HPDE6-E6E7 (cell line): ENCODE data around the gene TLR4.
A peak's percentile ranks its signal among the peaks of the same experiment; 100 is the strongest.

ENCODE experiments used
- DNase-seq: peaks from one replicate; pipeline ENCODE4 v3.0.0; 2011; ENCODE audit warnings: missing footprints; ENCODE audit errors: extremely low spot score

TLR4 gene

DNA sequence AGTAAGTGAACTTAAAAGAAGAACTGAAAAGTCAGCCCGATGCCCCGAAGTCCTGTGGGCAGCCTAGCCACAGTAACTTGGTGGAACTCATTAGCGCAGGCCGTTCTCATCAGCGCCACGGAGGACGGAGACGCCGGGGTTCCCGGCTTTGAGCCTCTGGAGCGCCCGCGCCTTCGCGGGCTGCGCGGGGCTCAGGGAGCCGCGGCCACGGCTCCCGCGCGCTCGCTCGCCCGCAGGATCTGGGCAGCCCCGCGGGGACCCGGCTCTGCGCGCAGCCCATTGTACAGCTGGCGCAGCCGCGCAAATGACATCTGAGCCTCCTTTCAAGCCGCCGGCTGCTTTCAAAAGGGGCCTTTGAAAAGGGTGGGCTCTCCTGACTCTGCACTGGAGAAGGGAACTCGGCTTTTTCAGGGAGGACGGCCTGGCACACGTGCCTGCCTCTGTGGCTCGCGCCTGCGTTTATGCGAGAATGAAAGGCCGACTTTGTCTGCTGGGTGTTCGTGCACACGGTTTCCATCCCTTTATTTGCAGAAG, 40.7 kb downstream of the TLR4 start:
- DNase-seq = no peak

DNA sequence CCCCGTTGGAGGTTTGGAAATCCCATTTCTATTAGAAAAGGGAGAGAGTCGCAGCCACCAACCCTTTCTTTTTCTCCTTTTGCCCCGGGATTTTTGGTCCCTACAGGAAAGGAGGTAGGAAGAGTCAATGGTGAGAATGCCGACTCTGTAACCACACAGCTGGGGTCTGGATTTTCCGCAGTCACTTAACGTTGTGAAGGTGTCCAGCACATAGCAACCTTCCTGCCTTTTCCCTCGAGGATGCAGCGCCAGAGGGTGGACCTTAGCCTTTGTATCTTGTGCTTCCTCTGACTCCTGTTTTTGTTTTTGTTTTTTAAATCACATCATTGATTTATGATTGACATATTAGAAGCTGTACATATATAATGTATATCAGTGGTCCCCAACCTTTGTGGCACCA, 41.4 kb downstream of the TLR4 start:
- no peak for DNase-seq

DNA sequence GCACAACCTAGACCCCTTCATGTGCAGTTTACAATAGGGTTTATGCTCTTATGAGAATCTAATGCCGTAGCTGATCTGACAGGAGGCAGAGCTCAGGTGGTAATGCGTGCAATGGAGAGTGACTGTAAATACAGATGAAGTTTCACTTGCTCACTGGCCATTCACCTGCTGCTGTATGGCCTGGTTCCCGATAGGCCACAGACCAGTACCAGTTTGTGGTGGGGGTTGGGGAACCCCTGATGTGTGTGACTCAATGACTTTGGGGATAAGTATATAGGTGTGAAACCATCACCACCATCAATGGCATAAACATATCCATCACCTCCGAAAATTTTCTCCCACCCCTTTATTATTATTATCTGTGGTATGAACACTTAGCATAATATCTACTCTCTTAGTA, 42.1 kb downstream of the TLR4 start:
- DNase-seq = no peak

DNA sequence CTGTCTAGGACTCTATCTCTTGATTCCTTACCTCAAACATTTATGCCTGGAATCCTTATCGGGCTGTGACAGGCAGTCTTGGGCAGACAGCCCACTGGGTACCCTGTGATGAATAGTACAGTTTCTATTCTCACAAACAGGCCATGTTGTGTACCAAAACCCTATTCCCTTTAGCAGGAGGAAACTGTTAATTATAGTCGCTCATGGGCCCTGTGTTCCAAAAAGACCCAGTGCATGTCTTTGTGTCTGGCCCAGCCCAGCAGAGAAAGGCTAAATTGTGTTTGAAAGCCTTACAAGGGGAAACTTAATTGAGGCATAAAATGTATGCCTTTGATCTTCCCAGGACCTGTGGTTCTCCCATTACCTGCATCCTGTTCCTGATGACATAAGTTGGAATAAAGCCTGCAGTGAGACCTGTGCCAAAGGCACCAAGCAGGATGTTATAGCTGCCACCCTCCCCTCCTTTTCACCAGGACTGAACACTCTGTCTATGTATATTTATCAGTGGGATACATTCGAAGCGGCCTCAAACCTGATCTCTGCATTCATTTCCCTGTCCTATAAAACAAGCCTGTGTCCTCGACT, 43.3 kb downstream of the TLR4 start:
- DNase-seq = no peak

DNA sequence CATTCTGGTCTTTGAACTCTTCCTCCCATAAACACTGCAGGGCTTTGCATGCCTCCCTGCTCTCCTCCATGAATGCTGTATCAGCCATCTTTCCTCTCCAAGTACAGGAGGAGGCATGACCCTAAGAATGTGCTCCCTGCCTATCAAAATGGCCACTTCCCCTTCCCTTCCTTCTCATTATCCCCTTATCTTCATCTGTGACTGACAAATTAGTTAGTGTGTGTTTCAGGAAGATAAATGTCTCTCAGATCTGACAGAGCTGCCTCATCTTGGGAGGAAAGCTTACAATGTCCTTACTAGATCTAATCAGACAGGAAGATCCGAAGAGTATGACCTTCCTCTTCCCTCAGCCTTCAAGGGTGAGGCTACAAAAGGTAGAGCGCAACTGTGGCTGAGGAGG, 46.2 kb downstream of the TLR4 start:
- DNase-seq = no peak

DNA sequence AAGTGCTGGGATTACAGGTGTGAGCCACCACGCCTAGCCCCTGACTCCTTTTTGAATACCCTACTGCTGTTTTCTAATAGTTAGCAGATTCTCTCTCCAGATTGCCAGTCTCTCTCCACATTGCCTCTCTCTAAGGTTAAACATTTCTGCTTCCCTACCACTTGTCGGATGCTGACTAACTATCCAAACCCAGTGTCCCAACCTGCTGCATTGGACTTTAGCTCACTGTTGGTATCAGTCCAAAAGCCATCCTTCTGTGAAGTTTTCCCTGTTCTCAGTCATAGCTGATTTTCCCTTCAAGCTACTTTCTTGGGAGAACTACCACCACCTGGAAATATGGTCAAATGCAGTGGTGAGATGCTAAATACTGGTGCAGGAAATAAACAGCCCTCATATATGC, 48.7 kb downstream of the TLR4 start:
- DNase-seq = no peak

DNA sequence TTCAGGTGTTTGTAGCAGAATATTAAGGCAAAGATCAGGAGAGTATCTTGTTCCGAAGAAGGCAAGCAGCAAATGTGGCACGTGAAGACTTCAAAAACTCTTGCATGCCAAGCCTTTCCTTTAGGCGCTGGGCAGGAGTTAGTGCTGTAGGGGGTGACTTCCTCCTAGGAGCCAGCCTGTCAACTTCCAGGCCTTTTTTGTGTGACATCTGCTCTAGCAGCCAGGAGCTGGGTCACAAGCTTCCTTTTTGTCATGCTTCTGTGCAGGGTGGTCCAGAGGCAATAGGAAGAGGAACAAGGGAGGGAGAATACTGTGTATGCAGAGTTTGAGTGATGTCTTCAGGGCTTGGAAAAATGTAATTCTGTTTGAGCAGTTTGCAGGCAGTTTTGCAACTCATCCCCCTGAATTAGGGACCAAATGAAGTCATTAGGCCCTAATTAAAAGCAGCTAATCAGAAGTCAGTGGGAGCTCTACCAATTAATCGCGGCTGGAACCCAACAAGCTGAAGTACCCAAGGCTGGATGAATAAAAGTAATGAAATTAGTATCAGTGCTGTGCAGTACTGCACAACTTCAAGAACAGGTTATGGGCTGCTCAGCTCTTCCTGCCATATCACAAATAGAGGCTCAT, 53.5 kb downstream of the TLR4 start:
- DNase-seq = no peak

DNA sequence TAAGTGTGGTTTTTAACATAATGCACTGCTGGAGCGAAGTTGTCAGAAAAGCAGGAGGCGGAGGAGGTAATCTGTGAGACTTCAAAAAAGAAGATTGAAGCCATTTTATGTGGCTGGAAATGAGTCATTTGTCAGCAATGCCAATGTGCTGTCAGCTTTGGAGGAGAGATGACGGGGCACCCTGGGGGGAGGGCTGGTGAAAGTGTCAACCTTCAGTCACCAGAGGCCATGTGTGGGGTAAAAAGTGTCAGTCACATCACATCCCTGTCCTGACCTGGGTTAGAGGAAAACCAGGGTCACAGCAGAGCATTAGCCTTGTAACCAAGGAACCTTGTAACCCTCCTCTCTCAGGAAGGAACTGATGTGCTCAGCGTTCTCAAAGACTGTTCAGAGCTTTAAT, 59.1 kb downstream of the TLR4 start:
- DNase-seq = no peak

DNA sequence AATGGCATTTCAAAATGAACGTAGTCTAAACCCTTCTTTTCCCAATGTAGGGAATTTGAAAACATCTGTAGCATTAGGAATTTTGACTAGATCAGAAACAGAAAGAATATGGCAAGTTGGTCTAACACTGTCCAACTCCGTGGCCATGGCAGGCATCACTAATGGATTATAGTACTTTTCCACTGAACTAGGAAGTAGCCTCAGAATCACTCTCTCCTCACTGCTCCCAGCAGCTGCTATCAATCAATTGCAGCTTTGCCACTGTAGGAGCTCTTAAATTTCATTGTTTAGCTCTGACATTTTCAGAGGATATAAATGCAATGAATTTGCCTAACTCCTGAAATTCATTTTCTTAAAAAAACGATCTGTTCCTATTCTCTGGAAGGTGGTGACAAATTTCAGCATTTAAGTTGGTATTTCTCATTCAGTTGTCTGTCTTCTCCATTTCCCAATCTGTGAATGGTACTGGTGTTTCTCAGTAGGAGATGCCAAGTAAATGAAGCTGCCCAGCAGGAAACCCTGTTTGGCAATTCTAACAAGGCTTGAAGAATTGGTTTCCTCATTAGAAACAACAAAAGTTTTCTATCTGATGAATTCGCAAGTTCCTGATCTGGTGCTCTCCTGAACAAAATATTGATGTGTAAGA, 64.7 kb downstream of the TLR4 start:
- DNase-seq = no peak

DNA sequence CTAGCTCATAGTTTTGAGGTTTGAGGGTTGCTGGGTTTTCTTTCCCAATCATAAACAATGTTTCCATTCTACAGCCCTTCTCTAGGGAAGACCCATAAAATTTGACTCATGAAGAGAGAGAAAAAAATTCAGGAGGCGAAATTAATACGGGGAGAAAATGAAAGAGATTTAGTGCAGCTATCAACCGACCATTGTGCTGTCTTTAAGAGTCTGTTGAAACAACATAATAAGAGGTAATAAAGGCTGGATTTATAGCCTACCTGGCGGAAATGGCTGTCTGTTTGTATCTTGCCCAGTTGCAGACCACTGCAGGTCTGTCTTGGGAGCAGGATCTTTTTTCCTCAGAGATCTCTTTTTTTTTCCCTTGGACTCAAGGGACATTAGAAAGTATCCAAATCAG, 66.9 kb downstream of the TLR4 start:
- no peak for DNase-seq

DNA sequence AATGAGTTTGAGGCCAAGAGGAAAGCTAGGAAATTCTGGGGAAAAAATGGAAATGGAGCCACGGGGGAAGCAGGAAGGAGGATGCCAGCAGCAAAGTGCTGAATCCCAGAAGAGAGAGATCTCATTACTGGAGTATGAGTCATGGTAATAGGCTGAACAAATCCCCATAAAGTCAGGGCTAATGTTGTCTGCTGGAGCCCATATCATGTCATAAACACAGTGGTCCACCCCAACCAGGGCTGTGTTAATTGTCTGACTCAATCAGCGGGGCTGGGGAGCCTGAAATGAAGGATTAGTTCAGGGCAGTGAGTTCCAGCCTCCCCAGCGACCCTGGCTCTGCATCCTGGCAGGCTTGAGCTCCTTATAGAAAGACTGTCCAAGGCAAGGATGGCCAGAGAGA, 68.8 kb downstream of the TLR4 start:
- peak; percentile 14 for DNase-seq
